Stomach (tissue), 9 donors: ENCODE data around the gene MAGI2. TPM values are rescaled to one million over a fixed set of nuclear protein-coding genes. Genes with fewer than 3 reads are reported as not detected.

Experiments used
- DNase-seq, 2 donors: peaks; one replicate each; pipeline versions ENCODE4 v3.0.0 to v3.0.0-alpha.2; 2013 to 2019
- H3K27ac ChIP-seq, 5 donors: fragments of 200-600 bp in 4 of 5; sonication (generic) in 4 of 5; one replicate each; pipeline ENCODE4 v1.5.1; 2013 to 2019; ENCODE audit warnings: mild to moderate bottlenecking in 1 of 5, moderate library complexity in 1 of 5
- H3K27me3 ChIP-seq, 3 donors: fragments of 200-600 bp; sonication (generic); one replicate each; pipeline ENCODE4 v1.5.1; 2017 to 2019; ENCODE audit warnings: mixed run types in 1 of 3
- H3K36me3 ChIP-seq, 4 donors: fragments of 200-600 bp; sonication (generic); 1 replicate in 3 of 4; 2 replicates in 1 of 4; pipeline ENCODE4 v1.5.1; 2016 to 2019
- H3K4me1 ChIP-seq, 4 donors: fragments of 200-600 bp; sonication (generic); one replicate each; pipeline ENCODE4 v1.5.1; 2016 to 2019
- H3K4me3 ChIP-seq, 4 donors: fragments of 200-600 bp; sonication (generic) in 3 of 4; one replicate each; pipeline ENCODE4 v1.5.1; 2016 to 2019; ENCODE audit warnings: mild to moderate bottlenecking in 1 of 4
- H3K9me3 ChIP-seq, 4 donors: fragments of 200-600 bp; sonication (generic); one replicate each; pipeline ENCODE4 v1.5.1; 2016 to 2019
- CTCF ChIP-seq, 7 experiments: fragments of 450-650 bp in 4 of 7; fragments of 200-600 bp in 3 of 7; sonication (generic) in 3 of 7; IDR thresholded peaks; one replicate each; pipeline ENCODE4 v1.5.1; 2016 to 2019; ENCODE audit warnings: antibody characterized with exemption in 7 of 7, control low read depth in 2 of 7, mild to moderate bottlenecking in 1 of 7
- EP300 ChIP-seq: sonication (generic); formaldehyde crosslinking; IDR thresholded peaks from one replicate; pipeline ENCODE4 v1.6.1; 2017; ENCODE audit warnings: antibody characterized with exemption
- POLR2A ChIP-seq, 4 donors: fragments of 450-650 bp; IDR thresholded peaks; one replicate each; pipeline ENCODE4 v1.6.1; 2016; ENCODE audit warnings: antibody characterized with exemption in 4 of 4, control low read depth in 2 of 4, mild to moderate bottlenecking in 1 of 4, moderate library complexity in 1 of 4
- POLR2AphosphoS5 ChIP-seq, 3 donors: sonication (generic); formaldehyde crosslinking; IDR thresholded peaks; one replicate each; pipeline ENCODE4 v1.6.1; 2016; ENCODE audit warnings: antibody characterized with exemption in 3 of 3
- WGBS, 5 donors: extraction: QIAGEN DNeasy Blood & Tissue Kit in 3 of 5; methylation state at CpG; one replicate each; pipeline versions ENCODE4 v1.1.5 to v1.1.7; 2013 to 2018; 5-methylcytosine and 5-hydroxymethylcytosine counted together
- intact Hi-C: fragments of 100-400 bp; cut with DNase I; formaldehyde crosslinking; loops from one replicate; pipeline ENCODE4 v1.15.1; 2023; ENCODE audit warnings: low total_unique reads
- polyA plus RNA-seq, 3 donors: library from polyadenylated mRNA; stranded (reverse); fragments of 200-250 nt; gene quantifications; one replicate each; pipeline ENCODE4 v1.2.3, GENCODE V29; 2013
- total RNA-seq, 5 donors: library from RNA; depleted of rRNA; stranded (reverse); fragments of >200 nt; gene quantifications; one replicate each; pipeline versions ENCODE4 v1.1.0 to v1.2.3, GENCODE V29; 2014 to 2016
- donor health status: healthy with polysubstance abuse.
- donor health status: Bipolar disorder and iron deficiency.
- donor health status: healthy.

MAGI2 gene
- total and polyA plus RNA-seq, 8 donors: 0.92 to 53.9 (median 5.8) TPM

GRCh38 chr7:79216236-79216635 is 237.2 kb downstream of the MAGI2 start:
- DNase-seq: no peak
- no peak for TF ChIP-seq POLR2A (IDR thresholded peaks at IDR 0.05)
- TF ChIP-seq POLR2AphosphoS5 (IDR thresholded peaks at IDR 0.05): no peak
- no peak for TF ChIP-seq EP300
- no peak for TF ChIP-seq CTCF (IDR thresholded peaks at IDR 0.05)
- Histone ChIP-seq H3K27me3 (no peaks in the 10 kb centered on the region), H3K4me1 (no peaks in the 10 kb centered on the region), H3K36me3 (no peaks in the 10 kb centered on the region), H3K27ac (no peak overlapping the region), H3K4me3 (no peak overlapping the region), H3K9me3 (no peaks in the 10 kb centered on the region)
- 89 to 95% (median 92%) methylated on average over 4 of the region's 4 CpGs for WGBS, 5 donors
- intact Hi-C loops: no loop called here

GRCh38 chr7:79212334-79212733 is 241.1 kb downstream of the MAGI2 start:
- no peaks in the 10 kb centered on the region for H3K4me1 ChIP-seq
- no peaks in the 10 kb centered on the region for H3K36me3 ChIP-seq
- WGBS, 5 donors: 76 to 92% (median 88%) methylated on average over 1 of the region's 1 CpG
- H3K27me3 ChIP-seq: no peaks in the 10 kb centered on the region
- H3K27ac ChIP-seq: no peak overlapping the region
- no peak overlapping the region for H3K4me3 ChIP-seq
- H3K9me3 ChIP-seq: no peaks in the 10 kb centered on the region
- DNase-seq: no peak
- intact Hi-C loops: no loop called here
- TF ChIP-seq CTCF (IDR thresholded peaks at IDR 0.05): no peak

- DNase-seq: no peak
- H3K27ac ChIP-seq: no peak overlapping the region
- intact Hi-C loops: no loop called here
- no peak overlapping the region for H3K4me3 ChIP-seq
- no peak for TF ChIP-seq CTCF (IDR thresholded peaks at IDR 0.05)
- TF ChIP-seq POLR2A (IDR thresholded peaks at IDR 0.05): no peak
- TF ChIP-seq EP300: no peak
- TF ChIP-seq POLR2AphosphoS5 (IDR thresholded peaks at IDR 0.05): no peak
- 87 to 98% (median 91%) methylated on average over 2 of the region's 2 CpGs for WGBS, 5 donors
- H3K9me3 ChIP-seq: no peaks in the 10 kb centered on the region
- no peaks in the 10 kb centered on the region for H3K27me3 ChIP-seq
- no peaks in the 10 kb centered on the region for H3K36me3 ChIP-seq
- H3K4me1 ChIP-seq: no peaks in the 10 kb centered on the region
These were observed 241.7 kb downstream of the MAGI2 start for GRCh38 chr7:79211724-79212123.

GRCh38 chr7:79199961-79200360 is 253.5 kb downstream of the MAGI2 start:
- intact Hi-C loops: no loop called here
- 75 to 88% (median 86%) methylated on average over 2 of the region's 2 CpGs for WGBS, 5 donors
- Histone ChIP-seq H3K4me3 (no peak overlapping the region), H3K36me3 (no peaks in the 10 kb centered on the region), H3K27me3 (no peaks in the 10 kb centered on the region), H3K9me3 (peaks cover 0 to 6% (median 3%) of the 10 kb centered on the region in 4 donors), H3K27ac (no peak overlapping the region), H3K4me1 (no peaks in the 10 kb centered on the region)
- no peak for DNase-seq
- no peak for TF ChIP-seq CTCF (IDR thresholded peaks at IDR 0.05)
- TF ChIP-seq EP300: no peak
- no peak for TF ChIP-seq POLR2AphosphoS5 (IDR thresholded peaks at IDR 0.05)
- no peak for TF ChIP-seq POLR2A (IDR thresholded peaks at IDR 0.05)
